PFSK-1 (cell line): ENCODE measurements around the gene FER.

ENCODE experiments used
- FOXP2 ChIP-seq: optimal IDR thresholded peaks from 2 replicates; pipeline ENCODE3; 2011; ENCODE audit warnings: borderline replicate concordance, control low read depth, inconsistent platforms; ENCODE audit not compliant: insufficient read depth; ENCODE audit errors: extremely low read length, extremely low read depth
- POLR2AphosphoS5 ChIP-seq: IDR thresholded peaks from 2 replicates; pipeline ENCODE4 v1.6.1; 2012; ENCODE audit warnings: low read depth, mild to moderate bottlenecking, control low read depth, low read length, moderate library complexity
- SIN3A ChIP-seq: IDR thresholded peaks from 2 replicates; pipeline ENCODE4 v1.6.1; 2012; ENCODE audit warnings: mild to moderate bottlenecking, low read length, moderate library complexity, borderline replicate concordance; ENCODE audit not compliant: insufficient read depth
- TAF1 ChIP-seq: IDR thresholded peaks from 2 replicates; pipeline ENCODE4 v1.6.1; 2012; ENCODE audit warnings: low read length, control low read depth, borderline replicate concordance; ENCODE audit not compliant: insufficient read depth
- TF ChIP-seq, protein P1 (sequence below), 2 experiments: IDR thresholded peaks; 2 replicates each; pipeline versions ENCODE4 v1.6.1 to v1.8.0; 2011 to 2012; ENCODE audit warnings: low read depth in 2 of 2, low read length in 2 of 2, control low read depth in 1 of 2, inconsistent platforms in 1 of 2, mild to moderate bottlenecking in 1 of 2, moderate library complexity in 1 of 2; ENCODE audit not compliant: insufficient read depth in 1 of 2

Gene FER

DNA sequence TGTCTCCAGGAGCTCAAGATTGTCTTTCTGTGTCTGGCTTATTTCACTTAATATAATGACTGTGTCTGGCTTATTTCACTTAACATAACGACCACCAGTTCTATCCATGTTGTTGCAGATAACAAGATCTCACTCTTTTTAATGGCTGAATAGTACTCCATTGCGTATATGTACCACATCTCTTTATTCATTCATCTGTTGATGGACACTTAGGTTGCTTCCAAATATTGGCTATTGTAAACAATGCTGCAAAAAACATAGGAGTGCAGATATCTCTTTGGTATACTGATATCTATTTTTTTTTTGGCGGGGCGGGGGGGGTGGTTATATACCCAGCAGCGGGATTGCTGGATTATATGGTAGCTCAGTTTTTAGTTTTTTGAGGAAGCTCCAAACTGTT lies 45.5 kb downstream of the FER start:
- no peak for TF ChIP-seq SIN3A
- TF ChIP-seq TAF1: no peak
- TF ChIP-seq FOXP2: no peak
- no peak for TF ChIP-seq POLR2AphosphoS5
- TF ChIP-seq, protein P1, sequence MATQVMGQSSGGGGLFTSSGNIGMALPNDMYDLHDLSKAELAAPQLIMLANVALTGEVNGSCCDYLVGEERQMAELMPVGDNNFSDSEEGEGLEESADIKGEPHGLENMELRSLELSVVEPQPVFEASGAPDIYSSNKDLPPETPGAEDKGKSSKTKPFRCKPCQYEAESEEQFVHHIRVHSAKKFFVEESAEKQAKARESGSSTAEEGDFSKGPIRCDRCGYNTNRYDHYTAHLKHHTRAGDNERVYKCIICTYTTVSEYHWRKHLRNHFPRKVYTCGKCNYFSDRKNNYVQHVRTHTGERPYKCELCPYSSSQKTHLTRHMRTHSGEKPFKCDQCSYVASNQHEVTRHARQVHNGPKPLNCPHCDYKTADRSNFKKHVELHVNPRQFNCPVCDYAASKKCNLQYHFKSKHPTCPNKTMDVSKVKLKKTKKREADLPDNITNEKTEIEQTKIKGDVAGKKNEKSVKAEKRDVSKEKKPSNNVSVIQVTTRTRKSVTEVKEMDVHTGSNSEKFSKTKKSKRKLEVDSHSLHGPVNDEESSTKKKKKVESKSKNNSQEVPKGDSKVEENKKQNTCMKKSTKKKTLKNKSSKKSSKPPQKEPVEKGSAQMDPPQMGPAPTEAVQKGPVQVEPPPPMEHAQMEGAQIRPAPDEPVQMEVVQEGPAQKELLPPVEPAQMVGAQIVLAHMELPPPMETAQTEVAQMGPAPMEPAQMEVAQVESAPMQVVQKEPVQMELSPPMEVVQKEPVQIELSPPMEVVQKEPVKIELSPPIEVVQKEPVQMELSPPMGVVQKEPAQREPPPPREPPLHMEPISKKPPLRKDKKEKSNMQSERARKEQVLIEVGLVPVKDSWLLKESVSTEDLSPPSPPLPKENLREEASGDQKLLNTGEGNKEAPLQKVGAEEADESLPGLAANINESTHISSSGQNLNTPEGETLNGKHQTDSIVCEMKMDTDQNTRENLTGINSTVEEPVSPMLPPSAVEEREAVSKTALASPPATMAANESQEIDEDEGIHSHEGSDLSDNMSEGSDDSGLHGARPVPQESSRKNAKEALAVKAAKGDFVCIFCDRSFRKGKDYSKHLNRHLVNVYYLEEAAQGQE (IDR thresholded peaks at IDR 0.05; ENCODE audit: insufficient read depth in 1 of 2, low read depth in 2 of 2, low read length in 2 of 2): no peak

DNA sequence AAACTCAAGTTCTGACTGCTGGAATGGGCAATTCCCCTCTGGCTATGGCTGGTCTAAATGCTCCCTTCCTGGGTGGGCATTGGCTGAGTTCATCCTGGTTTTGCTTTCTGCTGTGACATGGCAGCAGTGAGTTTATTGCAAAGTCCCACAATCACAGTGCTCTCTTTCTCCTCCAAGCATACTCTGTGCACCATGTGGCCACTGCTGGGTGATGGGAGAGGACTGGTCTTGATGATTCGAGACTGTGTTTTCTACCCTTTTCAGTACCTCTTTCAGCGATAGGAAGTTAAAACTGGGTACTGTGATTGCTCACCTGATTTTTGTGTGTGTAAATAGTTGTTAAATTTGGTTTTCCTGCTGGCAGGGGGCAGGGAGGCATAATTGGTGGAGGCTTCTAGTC lies 49.7 kb downstream of the FER start:
- TF ChIP-seq FOXP2 (no peak), TAF1 (no peak), SIN3A (no peak), POLR2AphosphoS5 (no peak)
- TF ChIP-seq, protein P1 (IDR thresholded peaks at IDR 0.05; ENCODE audit: insufficient read depth in 1 of 2, low read depth in 2 of 2, low read length in 2 of 2): no peak

DNA sequence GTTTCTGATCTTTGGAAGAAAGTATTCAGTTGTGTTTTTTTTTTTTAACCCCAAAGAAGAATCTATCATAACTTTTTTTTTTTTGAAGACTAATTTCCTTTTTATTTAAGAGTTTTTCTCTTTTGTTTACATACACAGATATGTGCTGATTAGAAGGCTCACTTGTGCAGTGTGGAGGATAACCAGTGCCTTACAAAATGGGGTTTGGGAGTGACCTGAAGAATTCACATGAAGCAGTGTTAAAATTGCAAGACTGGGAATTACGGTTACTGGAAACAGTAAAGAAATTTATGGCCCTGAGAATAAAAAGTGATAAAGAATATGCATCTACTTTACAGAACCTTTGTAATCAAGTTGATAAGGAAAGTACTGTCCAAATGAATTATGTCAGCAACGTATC lies 50.3 kb downstream of the FER start:
- TF ChIP-seq SIN3A (no peak), TAF1 (no peak), FOXP2 (no peak), POLR2AphosphoS5 (no peak)
- TF ChIP-seq, protein P1 (IDR thresholded peaks at IDR 0.05; ENCODE audit: insufficient read depth in 1 of 2, low read depth in 2 of 2, low read length in 2 of 2): no peak

DNA sequence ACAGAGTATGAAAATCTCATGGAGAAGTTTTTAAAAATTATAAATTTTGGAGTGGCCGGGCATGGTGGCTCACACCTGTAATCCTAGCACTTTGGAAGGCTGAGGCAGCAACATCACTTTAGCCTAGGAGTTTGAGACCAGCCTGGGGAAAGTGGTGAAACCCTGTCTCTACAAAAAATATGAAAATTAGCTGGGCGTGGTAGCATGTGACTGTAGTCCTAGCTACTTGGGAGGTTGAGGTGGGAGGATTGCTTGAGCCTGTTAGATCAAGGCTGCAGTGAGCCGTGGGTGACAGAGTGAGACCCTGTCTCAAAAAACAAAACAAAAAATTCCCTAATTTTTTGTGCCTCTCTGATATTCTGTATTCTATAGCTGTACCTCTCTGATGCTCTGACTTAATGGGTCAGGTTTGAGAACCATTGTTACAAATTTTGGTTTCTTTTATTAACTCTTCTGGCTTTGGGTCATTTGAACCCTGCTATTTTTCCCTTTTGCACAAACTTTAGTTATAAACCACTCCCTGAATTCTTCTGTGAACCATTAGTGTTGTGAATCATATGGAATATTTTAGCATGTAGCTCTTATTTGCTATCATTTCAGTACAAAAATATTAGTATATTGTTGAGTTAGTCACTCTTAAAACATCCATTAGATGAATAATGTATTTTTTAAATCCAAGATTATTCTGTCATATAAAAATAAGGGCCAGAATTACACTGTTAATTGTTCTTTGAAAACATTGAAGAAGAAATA lies 51.0 kb downstream of the FER start:
- TF ChIP-seq FOXP2: no peak
- TF ChIP-seq POLR2AphosphoS5: no peak
- TF ChIP-seq SIN3A: no peak
- TF ChIP-seq TAF1: no peak
- TF ChIP-seq, protein P1 (IDR thresholded peaks at IDR 0.05; ENCODE audit: insufficient read depth in 1 of 2, low read depth in 2 of 2, low read length in 2 of 2): no peak

DNA sequence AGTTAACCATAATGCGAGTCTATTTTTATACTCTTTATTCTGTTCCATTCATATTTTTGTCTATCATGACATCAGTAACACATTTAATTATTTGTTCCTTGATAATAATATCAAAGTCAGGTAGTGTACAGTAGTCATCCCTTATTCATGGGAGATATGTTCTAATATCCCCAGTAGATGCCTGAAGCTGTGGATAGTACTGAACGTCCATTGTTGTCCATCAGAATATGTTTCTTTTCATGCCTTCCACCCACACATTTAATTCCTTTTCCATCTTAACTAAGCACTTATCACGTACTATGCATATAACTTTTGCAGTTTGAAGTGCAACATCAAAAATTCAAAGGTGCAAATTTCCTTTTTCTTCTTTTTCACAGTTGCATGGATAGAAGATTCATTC lies 53.6 kb downstream of the FER start:
- no peak for TF ChIP-seq SIN3A
- TF ChIP-seq POLR2AphosphoS5: no peak
- TF ChIP-seq, protein P1 (IDR thresholded peaks at IDR 0.05; ENCODE audit: insufficient read depth in 1 of 2, low read depth in 2 of 2, low read length in 2 of 2): no peak
- no peak for TF ChIP-seq TAF1
- no peak for TF ChIP-seq FOXP2
